WTC11 (cell line): ENCODE data around the gene KRT16. TPM values are rescaled to one million over a fixed set of nuclear protein-coding genes. Genes with fewer than 3 reads are reported as not detected.
A peak's percentile ranks its signal among the peaks of the same experiment; 100 is the strongest.
"Not testable (repeated sequence)": the region's sequence is repeated elsewhere in the genome, so short reads cannot be mapped to it uniquely, and the experiment has no call there.

ENCODE experiments used
- ATAC-seq: fragments of 200-7000 bp; cut with Tn5 transposase; 2 replicates; pipeline ENCODE4 v1.10.0; 2021; ENCODE audit warnings: mild to moderate bottlenecking, moderate library complexity
- CTCF ChIA-PET: fragments of 300-600 bp; sonication (Branson Sonifier 250); formaldehyde crosslinking; loops from one replicate; lab custom pipeline; 2021; ENCODE audit warnings: antibody characterized with exemption; lab: Charles Lee
- POLR2A ChIA-PET: fragments of 350-600 bp; sonication (Branson Sonifier 250); formaldehyde crosslinking; loops from one replicate; lab custom pipeline; 2021; ENCODE audit warnings: antibody characterized with exemption; lab: Charles Lee
- DNase-seq: peaks from one replicate; pipeline ENCODE4 v3.0.0; 2021; ENCODE audit warnings: low spot score
- H3K27ac Mint-ChIP-seq: 2 replicates; pipeline ENCODE4 v1.8.0; 2021; ENCODE audit warnings: mixed read lengths
- H3K27me3 Mint-ChIP-seq: 2 replicates; pipeline ENCODE4 v1.8.0; 2021; ENCODE audit warnings: low read depth, mild to moderate bottlenecking, moderate library complexity, mixed read lengths
- H3K36me3 Mint-ChIP-seq: 2 replicates; pipeline ENCODE4 v1.8.0; 2021; ENCODE audit warnings: mixed read lengths
- H3K4me1 Mint-ChIP-seq: 2 replicates; pipeline ENCODE4 v1.8.0; 2022; ENCODE audit warnings: mixed read lengths
- H3K4me3 Mint-ChIP-seq: 2 replicates; pipeline ENCODE4 v1.8.0; 2021; ENCODE audit warnings: mild to moderate bottlenecking, moderate library complexity, mixed read lengths
- H3K9me3 Mint-ChIP-seq: 2 replicates; pipeline ENCODE4 v1.8.0; 2021; ENCODE audit warnings: mixed read lengths
- ATF6 ChIP-seq: sonication (generic); formaldehyde crosslinking; IDR thresholded peaks from 2 replicates; pipeline ENCODE4 v1.8.1; 2023; ENCODE audit warnings: mild to moderate bottlenecking, missing genetic modification reagents
- E2F1 ChIP-seq: sonication (generic); formaldehyde crosslinking; IDR thresholded peaks from 2 replicates; pipeline ENCODE4 v1.8.0; 2022; ENCODE audit warnings: mild to moderate bottlenecking, missing genetic modification reagents
- IRF1 ChIP-seq: sonication (generic); formaldehyde crosslinking; IDR thresholded peaks from 2 replicates; pipeline ENCODE4 v1.8.0; 2023; ENCODE audit warnings: missing genetic modification reagents
- NFE2L1 ChIP-seq: sonication (generic); formaldehyde crosslinking; IDR thresholded peaks from 2 replicates; pipeline ENCODE4 v1.8.1; 2023; ENCODE audit warnings: missing genetic modification reagents
- OVOL2 ChIP-seq: fragments of 250-450 bp; sonication (Bioruptor Pico); IDR thresholded peaks from 2 replicates; pipeline ENCODE4 v1.9.0; 2021; ENCODE audit warnings: mild to moderate bottlenecking, borderline replicate concordance
- TP53 ChIP-seq: sonication (generic); formaldehyde crosslinking; IDR thresholded peaks from 2 replicates; pipeline ENCODE4 v1.8.1; 2023; ENCODE audit warnings: mild to moderate bottlenecking, missing genetic modification reagents
- USF1 ChIP-seq: sonication (generic); formaldehyde crosslinking; IDR thresholded peaks from 2 replicates; pipeline ENCODE4 v1.8.0; 2022; ENCODE audit warnings: mild to moderate bottlenecking, missing genetic modification reagents
- ZBTB43 ChIP-seq: sonication (generic); formaldehyde crosslinking; IDR thresholded peaks from 2 replicates; pipeline ENCODE4 v1.8.1; 2023; ENCODE audit warnings: mild to moderate bottlenecking, missing genetic modification reagents
- ZNF423 ChIP-seq: fragments of 250-450 bp; sonication (Bioruptor Pico); IDR thresholded peaks from 2 replicates; pipeline ENCODE4 v2.1.2; 2022; ENCODE audit warnings: mild to moderate bottlenecking, moderate library complexity
- total RNA-seq: library from RNA; stranded (reverse); gene quantifications from 3 replicates; pipeline ENCODE4 v1.2.3, GENCODE V29; 2021

The KRT16 gene
- total RNA-seq, 1 experiment from 2014 or later = not detected

- ATAC-seq (peak; percentile 65), DNase-seq (no peak)
- H3K36me3 Mint-ChIP-seq = no peaks in the 10 kb centered on the region
- H3K4me3 Mint-ChIP-seq = no peak overlapping the region
- TF ChIP-seq ZBTB43 (CRISPR knock-in tag) = no peak
- no peak for TF ChIP-seq ATF6 (CRISPR knock-in tag)
- TF ChIP-seq USF1 (CRISPR knock-in tag) = no peak
- no peak for TF ChIP-seq E2F1 (CRISPR knock-in tag)
- no peak for TF ChIP-seq TP53 (CRISPR knock-in tag)
- CTCF ChIA-PET = interaction anchor here (0.9 to 2.7 kb wide), 4 partner anchors 13 to 66 kb away, joined by 3 to 8 read pairs (median 5); no protein-coding TSS in a partner anchor
- no peak overlapping the region for H3K27ac Mint-ChIP-seq
- H3K27me3 Mint-ChIP-seq = no peaks in the 10 kb centered on the region
- H3K9me3 Mint-ChIP-seq = no peaks in the 10 kb centered on the region
- POLR2A ChIA-PET = no interaction called here
- H3K4me1 Mint-ChIP-seq = peaks cover 10% of the 10 kb centered on the region; the same call in 1 of the 2 replicates
Observed at GRCh38 chr17:41615454-41615853, 2.9 kb upstream of the KRT16 start.

- POLR2A ChIA-PET, ATAC-seq, H3K4me3 Mint-ChIP-seq, H3K9me3 Mint-ChIP-seq, H3K27ac Mint-ChIP-seq, H3K36me3 Mint-ChIP-seq, H3K27me3 Mint-ChIP-seq, DNase-seq: not testable (repeated sequence)
- peaks cover 12% of the 10 kb centered on the region; the same call in 1 of the 2 replicates for H3K4me1 Mint-ChIP-seq
- CTCF ChIA-PET = interaction anchor here (0.8 to 2.7 kb wide), 5 partner anchors 13 to 66 kb away, joined by 3 to 8 read pairs (median 7); no protein-coding TSS in a partner anchor
Observed at GRCh38 chr17:41614767-41615166, 2.2 kb upstream of the KRT16 start.

GRCh38 chr17:41614098-41614497 lies 1.5 kb upstream of the KRT16 start:
- CTCF ChIA-PET = interaction anchor here (0.8 to 2.2 kb wide), 3 partner anchors 34 to 65 kb away, joined by 3 to 8 read pairs (median 7); no protein-coding TSS in a partner anchor
- H3K4me1 Mint-ChIP-seq = peaks cover 13% of the 10 kb centered on the region; the same call in 1 of the 2 replicates
- TF ChIP-seq IRF1 (CRISPR knock-in tag) (no peak), OVOL2 (CRISPR knock-in tag) (no peak), ZNF423 (CRISPR knock-in tag) (no peak)
- TF ChIP-seq, all 79 proteins: peak for 0
- H3K9me3 Mint-ChIP-seq = no peaks in the 10 kb centered on the region
- H3K27me3 Mint-ChIP-seq = no peaks in the 10 kb centered on the region
- POLR2A ChIA-PET = no interaction called here
- no peak overlapping the region for H3K27ac Mint-ChIP-seq
- H3K36me3 Mint-ChIP-seq = no peaks in the 10 kb centered on the region
- DNase-seq (no peak), ATAC-seq (no peak)
- H3K4me3 Mint-ChIP-seq = no peak overlapping the region

GRCh38 chr17:41613277-41614082 lies 913 bp upstream of the KRT16 start:
- no peak overlapping the region for H3K4me3 Mint-ChIP-seq
- ChIA-PET POLR2A (no interaction called here), CTCF (interaction anchor here (0.8 to 2.2 kb wide), 3 partner anchors 35 to 65 kb away, joined by 3 to 8 read pairs (median 7); no protein-coding TSS in a partner anchor)
- peaks cover 13% of the 10 kb centered on the region; the same call in 1 of the 2 replicates for H3K4me1 Mint-ChIP-seq
- H3K36me3 Mint-ChIP-seq = no peaks in the 10 kb centered on the region
- no peaks in the 10 kb centered on the region for H3K27me3 Mint-ChIP-seq
- TF ChIP-seq NFE2L1 (CRISPR knock-in tag) = no peak
- no peaks in the 10 kb centered on the region for H3K9me3 Mint-ChIP-seq
- ATAC-seq = no peak
- no peak for DNase-seq
- no peak overlapping the region for H3K27ac Mint-ChIP-seq
